HG03175 (cell line): ENCODE results near the gene GLDN.

ENCODE experiments used
- ATAC-seq: cut with Tn5 transposase; IDR thresholded peaks from one replicate; pipeline ENCODE4 v1.9.1; 2021; ENCODE audit warnings: mild to moderate bottlenecking, moderate library complexity; ENCODE audit not compliant: unreplicated experiment

Gene GLDN

GRCh38 chr15:51341366-51342226, at the start of gene GLDN:
Gene GLDN, plus strand, starts transcription at chr15:51341655. Its CDS starts 30 bp downstream, at chr15:51341685.
- ATAC-seq, result no peak

GRCh38 chr15:51298620-51299019, 42.8 kb upstream of the GLDN start:
- ATAC-seq, result no peak

- no peak for ATAC-seq
These were observed 42.1 kb upstream of the GLDN start for GRCh38 chr15:51299187-51300015.

GRCh38 chr15:51302480-51302879, 39.0 kb upstream of the GLDN start:
- ATAC-seq, result no peak

- ATAC-seq, result no peak
These were observed 37.9 kb upstream of the GLDN start for GRCh38 chr15:51303462-51303980.

GRCh38 chr15:51307325-51307724, 34.1 kb upstream of the GLDN start:
- no peak for ATAC-seq

GRCh38 chr15:51307811-51308210, 33.6 kb upstream of the GLDN start:
- ATAC-seq, result no peak

GRCh38 chr15:51310064-51310463, 31.4 kb upstream of the GLDN start:
- no peak for ATAC-seq

GRCh38 chr15:51311510-51311909, 29.9 kb upstream of the GLDN start:
- ATAC-seq, result no peak

GRCh38 chr15:51312166-51313073, 29.0 kb upstream of the GLDN start:
- no peak for ATAC-seq

- no peak for ATAC-seq
These were observed 28.4 kb upstream of the GLDN start for GRCh38 chr15:51313074-51313393.

GRCh38 chr15:51313644-51314280, 27.7 kb upstream of the GLDN start:
- ATAC-seq, result no peak

- no peak for ATAC-seq
These were observed 26.8 kb upstream of the GLDN start for GRCh38 chr15:51314391-51315337.

- no peak for ATAC-seq
These were observed 25.7 kb upstream of the GLDN start for GRCh38 chr15:51315726-51316125.

GRCh38 chr15:51316636-51317035, 24.8 kb upstream of the GLDN start:
- no peak for ATAC-seq

GRCh38 chr15:51318382-51319150, 22.9 kb upstream of the GLDN start:
- ATAC-seq, result no peak

GRCh38 chr15:51319539-51319938, 21.9 kb upstream of the GLDN start:
- no peak for ATAC-seq

- ATAC-seq, result no peak
These were observed 20.6 kb upstream of the GLDN start for GRCh38 chr15:51320843-51321242.
